HCT116 (cell line): ENCODE results near the gene QRICH1. TPM values are rescaled to one million over a fixed set of nuclear protein-coding genes. Genes with fewer than 3 reads are reported as not detected.

Experiments used
- ATAC-seq: fragments of 200-7000 bp; cut with Tn5 transposase; 2 replicates; pipeline ENCODE4 v1.9.1; 2020; ENCODE audit warnings: mild to moderate bottlenecking, moderate library complexity
- BruUV-seq: library from RNA; stranded (reverse); fragments of 400-500 nt; replicated peaks from 2 replicates; lab custom pipeline; 2021; lab: Mats Ljungman, UMichigan
- CTCF ChIA-PET: fragments of 300-600 bp; sonication (Branson Sonifier 250); formaldehyde crosslinking; loops from one replicate; lab custom pipeline; 2021; ENCODE audit warnings: antibody characterized with exemption; lab: Charles Lee
- POLR2A ChIA-PET: fragments of 300-600, 350-600 bp; sonication (Branson Sonifier 250); formaldehyde crosslinking; loops from one replicate; lab custom pipeline; 2021; ENCODE audit warnings: antibody characterized with exemption; lab: Charles Lee
- RAD21 ChIA-PET, 2 experiments: fragments of 300-600 bp; sonication (Branson Sonifier 250); formaldehyde crosslinking; loops; one replicate each; lab custom pipeline; 2023; ENCODE audit warnings: low total read pairs in 2 of 2; ENCODE audit not compliant: uncharacterized antibody in 2 of 2, unreplicated experiment in 2 of 2, low non-redundant PET in 1 of 2; lab: Charles Lee
- DNase-seq: peaks from one replicate; pipeline ENCODE4 v3.0.0-alpha.2; 2010; ENCODE audit warnings: low read depth, low spot score
- H2AFZ ChIP-seq: fragments of 200-600 bp; shearing (Covaris generic), sonication (generic); 2 replicates; pipeline ENCODE4 v1.6.1; 2017; ENCODE audit warnings: low read depth, mixed run types, mixed read lengths, antibody characterized with exemption, low read length; ENCODE audit not compliant: poor library complexity, severe bottlenecking
- H3K27ac ChIP-seq: 2 replicates; pipeline ENCODE4 v1.5.1; 2012; ENCODE audit warnings: low read depth, low read length
- H3K27me3 ChIP-seq: fragments of 200-600 bp; sonication (generic); 2 replicates; pipeline ENCODE4 v1.6.1; 2016; ENCODE audit warnings: mixed run types, low read length, mixed read lengths; ENCODE audit not compliant: insufficient read depth
- H3K36me3 ChIP-seq, 2 experiments: fragments of 200-500 bp in 1 of 2; fragments of 200-600 bp in 1 of 2; sonication (Bioruptor generic) in 1 of 2; sonication (generic) in 1 of 2; 2 replicates each; pipeline versions ENCODE4 v1.5.1 to v1.6.1; 2014 to 2016; ENCODE audit warnings: low read length in 2 of 2, inconsistent platforms in 1 of 2, mixed read lengths in 1 of 2, mixed run types in 1 of 2; ENCODE audit not compliant: insufficient read depth in 2 of 2, control insufficient read depth in 1 of 2
- H3K4me1 ChIP-seq, 2 experiments: fragments of 200-600 bp in 1 of 2; sonication (generic) in 1 of 2; 2 replicates each; pipeline versions ENCODE4 v1.5.1 to v1.6.1; 2012 to 2017; ENCODE audit warnings: low read length in 2 of 2, inconsistent platforms in 1 of 2, mild to moderate bottlenecking in 1 of 2, mixed read lengths in 1 of 2, mixed run types in 1 of 2, moderate library complexity in 1 of 2; ENCODE audit not compliant: insufficient read depth in 2 of 2, control insufficient read depth in 1 of 2
- H3K4me2 ChIP-seq: fragments of 200-600 bp; sonication (generic); 2 replicates; pipeline ENCODE4 v1.6.1; 2017; ENCODE audit warnings: mixed run types, low read length, mixed read lengths
- H3K4me3 ChIP-seq, 2 experiments: fragments of 200-600 bp in 1 of 2; sonication (generic) in 1 of 2; replicated peaks in 1 of 2; 2 replicates each; pipeline ENCODE4 v1.5.1; 2011 to 2016; ENCODE audit warnings: low read length in 2 of 2, control low read depth in 1 of 2, low read depth in 1 of 2, mild to moderate bottlenecking in 1 of 2, mixed read lengths in 1 of 2, mixed run types in 1 of 2
- H3K79me2 ChIP-seq: fragments of 200-600 bp; sonication (generic); 2 replicates; pipeline ENCODE4 v1.6.1; 2017; ENCODE audit warnings: mild to moderate bottlenecking, mixed run types, low read length, moderate library complexity, mixed read lengths; ENCODE audit not compliant: insufficient read depth
- H3K9ac ChIP-seq: fragments of 200-600 bp; sonication (generic); 2 replicates; pipeline ENCODE4 v1.6.1; 2016; ENCODE audit warnings: low read length, mixed read lengths
- H3K9me2 ChIP-seq: fragments of 200-600 bp; sonication (generic), shearing (Covaris generic); 2 replicates; pipeline ENCODE4 v1.6.1; 2017; ENCODE audit warnings: mixed run types, mild to moderate bottlenecking, moderate library complexity; ENCODE audit not compliant: insufficient read depth
- H3K9me3 ChIP-seq, 2 experiments: fragments of 200-500 bp in 1 of 2; fragments of 200-600 bp in 1 of 2; sonication (Bioruptor generic) in 1 of 2; sonication (generic) in 1 of 2; 2 replicates each; pipeline ENCODE4 v1.6.1; 2014 to 2017; ENCODE audit warnings: low read length in 2 of 2, mixed read lengths in 2 of 2, inconsistent platforms in 1 of 2, low read depth in 1 of 2, mild to moderate bottlenecking in 1 of 2, mixed run types in 1 of 2, moderate library complexity in 1 of 2; ENCODE audit not compliant: control insufficient read depth in 1 of 2, insufficient read depth in 1 of 2
- H4K20me1 ChIP-seq: fragments of 200-600 bp; sonication (generic), shearing (Covaris generic); 2 replicates; pipeline ENCODE4 v1.6.1; 2017; ENCODE audit warnings: mixed run types, mild to moderate bottlenecking, moderate library complexity; ENCODE audit not compliant: insufficient read depth
- ELF1 ChIP-seq: IDR thresholded peaks from 2 replicates; pipeline ENCODE4 v1.6.1; 2012; ENCODE audit warnings: low read depth, borderline replicate concordance
- EZH2 ChIP-seq: fragments of 200-600 bp; sonication (generic); IDR thresholded peaks from 2 replicates; pipeline ENCODE4 v1.6.1; 2017; ENCODE audit warnings: antibody characterized with exemption, mixed run types
- FOSL1 ChIP-seq: IDR thresholded peaks from 2 replicates; pipeline ENCODE4 v1.6.1; 2012; ENCODE audit warnings: low read depth
- JUND ChIP-seq: IDR thresholded peaks from 2 replicates; pipeline ENCODE4 v1.6.1; 2012
- SRF ChIP-seq: IDR thresholded peaks from 2 replicates; pipeline ENCODE4 v1.6.1; 2012; ENCODE audit warnings: low read depth
- YY1 ChIP-seq: IDR thresholded peaks from 2 replicates; pipeline ENCODE4 v1.6.1; 2011; ENCODE audit warnings: low read length, low read depth, moderate library complexity, mild to moderate bottlenecking; ENCODE audit not compliant: insufficient replicate concordance; ENCODE audit errors: extremely low read depth
- intact Hi-C: fragments of 100-400 bp; cut with micrococcal nuclease; formaldehyde crosslinking; loops from 2 replicates; pipeline ENCODE4 v1.10.0; 2022
- total RNA-seq: library from RNA; stranded (reverse); gene quantifications from one replicate; pipeline ENCODE4 v1.2.1, GENCODE V29; 2021; ENCODE audit not compliant: unreplicated experiment
- TF ChIP-seq, protein P1 (sequence below): IDR thresholded peaks from 2 replicates; pipeline ENCODE4 v1.6.1; 2011; ENCODE audit warnings: mild to moderate bottlenecking, low read length, moderate library complexity; ENCODE audit not compliant: insufficient replicate concordance; ENCODE audit errors: extremely low read depth

QRICH1 gene
- total RNA-seq, 1 experiment from 2014 or later, result 105 TPM

GRCh38 chr3:49035281-49035680, 58.6 kb downstream of the QRICH1 start (continued):
- TF ChIP-seq, protein P1, sequence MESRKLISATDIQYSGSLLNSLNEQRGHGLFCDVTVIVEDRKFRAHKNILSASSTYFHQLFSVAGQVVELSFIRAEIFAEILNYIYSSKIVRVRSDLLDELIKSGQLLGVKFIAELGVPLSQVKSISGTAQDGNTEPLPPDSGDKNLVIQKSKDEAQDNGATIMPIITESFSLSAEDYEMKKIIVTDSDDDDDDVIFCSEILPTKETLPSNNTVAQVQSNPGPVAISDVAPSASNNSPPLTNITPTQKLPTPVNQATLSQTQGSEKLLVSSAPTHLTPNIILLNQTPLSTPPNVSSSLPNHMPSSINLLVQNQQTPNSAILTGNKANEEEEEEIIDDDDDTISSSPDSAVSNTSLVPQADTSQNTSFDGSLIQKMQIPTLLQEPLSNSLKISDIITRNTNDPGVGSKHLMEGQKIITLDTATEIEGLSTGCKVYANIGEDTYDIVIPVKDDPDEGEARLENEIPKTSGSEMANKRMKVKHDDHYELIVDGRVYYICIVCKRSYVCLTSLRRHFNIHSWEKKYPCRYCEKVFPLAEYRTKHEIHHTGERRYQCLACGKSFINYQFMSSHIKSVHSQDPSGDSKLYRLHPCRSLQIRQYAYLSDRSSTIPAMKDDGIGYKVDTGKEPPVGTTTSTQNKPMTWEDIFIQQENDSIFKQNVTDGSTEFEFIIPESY, result no peak
- TF ChIP-seq EZH2, result no peak

DNA sequence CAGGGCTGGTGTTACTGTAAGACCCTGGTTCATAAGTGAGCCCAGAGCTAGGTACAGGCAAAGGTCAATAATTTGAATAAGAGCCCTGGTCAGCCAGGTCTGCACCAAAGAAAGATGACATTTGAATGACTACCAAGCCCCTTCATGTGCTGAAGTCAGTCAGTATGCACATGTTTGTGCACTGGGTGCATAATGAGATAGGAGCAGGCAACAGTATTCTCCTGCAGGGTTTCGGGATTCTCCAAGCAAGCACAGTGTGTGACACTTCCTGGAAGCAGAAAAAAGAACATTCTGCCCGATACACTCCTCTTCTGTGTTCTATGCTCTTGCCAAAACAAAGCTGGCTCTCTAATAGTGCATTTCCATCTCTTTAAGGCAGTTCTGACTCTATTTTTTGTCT, 59.2 kb downstream of the QRICH1 start:
- no peaks in the 10 kb centered on the region for H3K9me3 ChIP-seq
- H3K27ac ChIP-seq, result no peak overlapping the region
- RAD21 ChIA-PET, result no interaction called here
- no peaks in the 10 kb centered on the region for H3K27me3 ChIP-seq
- no peak for TF ChIP-seq YY1
- no peak for TF ChIP-seq ELF1
- TF ChIP-seq JUND, result no peak
- no peak for TF ChIP-seq SRF
- no peak for TF ChIP-seq FOSL1
- TF ChIP-seq, all 23 proteins: peak for 0
- no TSS peak for BruUV-seq
- H3K4me1 ChIP-seq, result peaks cover 0 to under 1% of the 10 kb centered on the region in 2 experiments; a peak in 2 of 4 replicates
- ChIA-PET CTCF (no interaction called here), POLR2A (no interaction called here)
- no peak overlapping the region for H2AFZ ChIP-seq
- 0 out of 2 replicates have a peak, but pooled peaks cover 3% of the 10 kb centered on the region for H4K20me1 ChIP-seq
- no peaks in the 10 kb centered on the region for H3K9me2 ChIP-seq
- H3K4me3 ChIP-seq, result no peak overlapping the region
- DNase-seq (no peak), ATAC-seq (no peak)
- H3K36me3 ChIP-seq, result peaks cover 27 to 38% of the 10 kb centered on the region in 2 experiments
- no peak overlapping the region for H3K9ac ChIP-seq
- no peak overlapping the region for H3K4me2 ChIP-seq
- intact Hi-C loops, result no loop called here
- peaks cover 7% of the 10 kb centered on the region for H3K79me2 ChIP-seq
